Measurements from ENCODE around the gene C1QTNF12. TPM values are rescaled to one million over a fixed set of nuclear protein-coding genes. Genes with fewer than 3 reads are reported as not detected.

C1QTNF12 gene
- total RNA-seq (2022; extraction: Qiagen RNA extraction) = 1.4 to 2.3 TPM (median 1.8 TPM) in 5 replicates

GRCh38 chr1:1246577-1247340, at the start of gene C1QTNF12:
TSS of gene C1QTNF12 (minus strand) at chr1:1246722. CDS start at chr1:1246690, 32 bp downstream.

GRCh38 chr1:1273512-1274298, 27.2 kb upstream of the C1QTNF12 start, which contains the start of gene UBE2J2:
TSS of gene UBE2J2 (minus strand) at chr1:1273854. CDS start at chr1:1267992, 5,862 bp downstream.

GRCh38 chr1:1232208-1232795, 14.2 kb downstream of the C1QTNF12 start, which contains the start of gene B3GALT6:
TSS of gene B3GALT6 (plus strand) at chr1:1232237. CDS start at chr1:1232279, 42 bp downstream.

GRCh38 chr1:1231400-1232207, 14.9 kb downstream of the C1QTNF12 start, which contains the start of gene SDF4:
TSS of gene SDF4 (minus strand) at chr1:1232001. CDS start at chr1:1228772, 3,229 bp downstream.

GRCh38 chr1:1213345-1214265, 32.9 kb downstream of the C1QTNF12 start, which contains the start of gene TNFRSF4:
TSS of gene TNFRSF4 (minus strand) at chr1:1214153. CDS start at chr1:1214127, 26 bp downstream.

GRCh38 chr1:1206376-1206965, 40.1 kb downstream of the C1QTNF12 start, which contains the start of gene TNFRSF18:
TSS of gene TNFRSF18 (minus strand) at chr1:1206592. CDS start at chr1:1206571, 21 bp downstream.

Other genes with a start within 250 kb of the C1QTNF12 start
- gene HES4, start 246.6 kb downstream of the C1QTNF12 start, total RNA-seq (2022; extraction: Qiagen RNA extraction) = 20.6 to 68.1 TPM (median 67.3 TPM) in 5 replicates
- 18.3 to 28.3 TPM (median 22.6 TPM) in 5 replicates for gene ISG15, start 233.2 kb downstream of the C1QTNF12 start, total RNA-seq (2022; extraction: Qiagen RNA extraction)
- gene AGRN, start 226.6 kb downstream of the C1QTNF12 start, total RNA-seq (2022; extraction: Qiagen RNA extraction) = 79.5 to 139 TPM (median 135 TPM) in 5 replicates
- 0.32 to 0.52 TPM (median 0.38 TPM) in 5 replicates for gene RNF223, start 172.4 kb downstream of the C1QTNF12 start, total RNA-seq (2022; extraction: Qiagen RNA extraction)
- gene C1orf159, start 130.6 kb downstream of the C1QTNF12 start, total RNA-seq (2022; extraction: Qiagen RNA extraction) = 10.2 to 16.2 TPM (median 15.4 TPM) in 5 replicates
- gene TTLL10, start 72.8 kb downstream of the C1QTNF12 start, total RNA-seq (2022; extraction: Qiagen RNA extraction) = not detected in 5 replicates
- 0.11 to 0.25 TPM (median 0.15 TPM) in 3 of 5 replicates, not detected in the others for gene TNFRSF18, start 40.1 kb downstream of the C1QTNF12 start, total RNA-seq (2022; extraction: Qiagen RNA extraction)
- 0.07 to 0.18 TPM (median 0.13 TPM) in 4 of 5 replicates, not detected in the other for gene TNFRSF4, start 32.6 kb downstream of the C1QTNF12 start, total RNA-seq (2022; extraction: Qiagen RNA extraction)
- gene SDF4, start 14.7 kb downstream of the C1QTNF12 start, total RNA-seq (2022; extraction: Qiagen RNA extraction) = 108 to 138 TPM (median 133 TPM) in 5 replicates
- 10.8 to 22.2 TPM (median 19.5 TPM) in 5 replicates for gene B3GALT6, start 14.5 kb downstream of the C1QTNF12 start, total RNA-seq (2022; extraction: Qiagen RNA extraction)
- gene UBE2J2, start 27.1 kb upstream of the C1QTNF12 start, total RNA-seq (2022; extraction: Qiagen RNA extraction) = 38.8 to 48.3 TPM (median 46.8 TPM) in 5 replicates
- 0.70 to 1.7 TPM (median 1.3 TPM) in 5 replicates for gene SCNN1D, start 33.7 kb upstream of the C1QTNF12 start, total RNA-seq (2022; extraction: Qiagen RNA extraction)
- 10.6 to 21.4 TPM (median 20.6 TPM) in 5 replicates for gene ACAP3, start 61.2 kb upstream of the C1QTNF12 start, total RNA-seq (2022; extraction: Qiagen RNA extraction)
- gene PUSL1, start 61.9 kb upstream of the C1QTNF12 start, total RNA-seq (2022; extraction: Qiagen RNA extraction) = 17.0 to 27.7 TPM (median 26.5 TPM) in 5 replicates
- 42.4 to 66.0 TPM (median 63.3 TPM) in 5 replicates for gene INTS11, start 77.9 kb upstream of the C1QTNF12 start, total RNA-seq (2022; extraction: Qiagen RNA extraction)
- 15.8 to 23.0 TPM (median 21.1 TPM) in 5 replicates for gene CPTP, start 78.1 kb upstream of the C1QTNF12 start, total RNA-seq (2022; extraction: Qiagen RNA extraction)
- 0.12 to 0.17 TPM (median 0.14 TPM) in 5 replicates for gene TAS1R3, start 84.6 kb upstream of the C1QTNF12 start, total RNA-seq (2022; extraction: Qiagen RNA extraction)
- 46.8 to 86.9 TPM (median 77.1 TPM) in 5 replicates for gene DVL1, start 102.7 kb upstream of the C1QTNF12 start, total RNA-seq (2022; extraction: Qiagen RNA extraction)
- 0.07 to 0.29 TPM (median 0.27 TPM) in 5 replicates for gene MXRA8, start 111.8 kb upstream of the C1QTNF12 start, total RNA-seq (2022; extraction: Qiagen RNA extraction)
- 103 to 195 TPM (median 175 TPM) in 5 replicates for gene AURKAIP1, start 128.5 kb upstream of the C1QTNF12 start, total RNA-seq (2022; extraction: Qiagen RNA extraction)
- 37.8 to 63.9 TPM (median 59.4 TPM) in 5 replicates for gene CCNL2, start 152.6 kb upstream of the C1QTNF12 start, total RNA-seq (2022; extraction: Qiagen RNA extraction)
- 128 to 150 TPM (median 137 TPM) in 5 replicates for gene MRPL20, start 160.6 kb upstream of the C1QTNF12 start, total RNA-seq (2022; extraction: Qiagen RNA extraction)
- 0.04 to 0.07 TPM (median 0.06 TPM) in 4 of 5 replicates, not detected in the other for gene ANKRD65, start 174.6 kb upstream of the C1QTNF12 start, total RNA-seq (2022; extraction: Qiagen RNA extraction)
- 4.1 to 18.3 TPM (median 15.7 TPM) in 5 replicates for gene VWA1, start 189.0 kb upstream of the C1QTNF12 start, total RNA-seq (2022; extraction: Qiagen RNA extraction)
- not detected in 5 replicates for gene ATAD3C, start 203.0 kb upstream of the C1QTNF12 start, total RNA-seq (2022; extraction: Qiagen RNA extraction)
- gene ATAD3B, start 225.0 kb upstream of the C1QTNF12 start, total RNA-seq (2022; extraction: Qiagen RNA extraction) = 1.2 to 3.5 TPM (median 3.1 TPM) in 5 replicates

All from A549 treated with CORT108297 at 1 μM for 4 hours (cell line).